Loucy (cell line): ENCODE data around the gene ENTHD1.

ENCODE experiments used
- CTCF ChIP-seq: fragments of 200-600 bp; sonication (generic); conservative IDR thresholded peaks from 2 replicates; pipeline ENCODE4 v1.5.1; 2014; ENCODE audit warnings: mild to moderate bottlenecking, antibody characterized with exemption, low read length
- EZH2phosphoT487 ChIP-seq: fragments of 200-600 bp; IDR thresholded peaks from 2 replicates; pipeline ENCODE4 v1.6.1; 2018; ENCODE audit warnings: antibody characterized with exemption, mild to moderate bottlenecking, moderate library complexity, borderline replicate concordance

- TF ChIP-seq CTCF (no peak), EZH2phosphoT487 (no peak)
These were observed 32.5 kb upstream of the ENTHD1 start for GRCh38 chr22:39925909-39926679.
